Measurements from ENCODE around the gene CNOT6L.
"Not testable (repeated sequence)": the region's sequence is repeated elsewhere in the genome, so short reads cannot be mapped to it uniquely, and the experiment has no call there.

The CNOT6L gene

DNA sequence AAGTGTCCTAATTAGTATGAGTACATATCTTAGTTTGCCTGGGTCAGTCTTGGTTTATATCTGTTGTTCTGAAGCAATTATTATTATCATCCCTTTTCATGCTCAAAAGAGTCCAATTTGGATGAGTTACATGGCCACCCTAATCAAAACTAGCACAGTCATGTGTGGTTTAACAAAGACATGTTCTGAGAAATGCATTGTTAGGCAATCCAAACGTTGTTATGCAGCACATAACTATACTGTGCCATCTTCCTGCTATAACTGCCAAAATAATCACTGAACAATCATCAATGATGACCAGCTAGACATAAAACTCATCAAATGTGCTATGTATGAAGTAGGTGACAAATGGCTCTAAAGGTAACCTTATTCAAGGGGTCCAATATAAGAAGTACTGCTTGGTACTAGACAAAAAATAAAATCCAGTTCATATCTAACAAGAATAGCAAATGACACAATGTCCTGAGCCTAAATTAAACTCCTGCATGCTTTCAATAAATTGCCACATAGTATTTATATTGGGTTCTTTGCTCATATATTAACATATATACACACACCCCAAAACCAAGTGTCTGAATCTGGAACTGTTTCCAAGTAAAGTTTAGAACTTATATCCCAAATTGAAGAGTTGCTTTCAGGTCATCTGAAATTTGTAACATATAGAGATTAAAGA is 41.9 kb downstream of the CNOT6L start:
- no peak for DNase-seq

DNA sequence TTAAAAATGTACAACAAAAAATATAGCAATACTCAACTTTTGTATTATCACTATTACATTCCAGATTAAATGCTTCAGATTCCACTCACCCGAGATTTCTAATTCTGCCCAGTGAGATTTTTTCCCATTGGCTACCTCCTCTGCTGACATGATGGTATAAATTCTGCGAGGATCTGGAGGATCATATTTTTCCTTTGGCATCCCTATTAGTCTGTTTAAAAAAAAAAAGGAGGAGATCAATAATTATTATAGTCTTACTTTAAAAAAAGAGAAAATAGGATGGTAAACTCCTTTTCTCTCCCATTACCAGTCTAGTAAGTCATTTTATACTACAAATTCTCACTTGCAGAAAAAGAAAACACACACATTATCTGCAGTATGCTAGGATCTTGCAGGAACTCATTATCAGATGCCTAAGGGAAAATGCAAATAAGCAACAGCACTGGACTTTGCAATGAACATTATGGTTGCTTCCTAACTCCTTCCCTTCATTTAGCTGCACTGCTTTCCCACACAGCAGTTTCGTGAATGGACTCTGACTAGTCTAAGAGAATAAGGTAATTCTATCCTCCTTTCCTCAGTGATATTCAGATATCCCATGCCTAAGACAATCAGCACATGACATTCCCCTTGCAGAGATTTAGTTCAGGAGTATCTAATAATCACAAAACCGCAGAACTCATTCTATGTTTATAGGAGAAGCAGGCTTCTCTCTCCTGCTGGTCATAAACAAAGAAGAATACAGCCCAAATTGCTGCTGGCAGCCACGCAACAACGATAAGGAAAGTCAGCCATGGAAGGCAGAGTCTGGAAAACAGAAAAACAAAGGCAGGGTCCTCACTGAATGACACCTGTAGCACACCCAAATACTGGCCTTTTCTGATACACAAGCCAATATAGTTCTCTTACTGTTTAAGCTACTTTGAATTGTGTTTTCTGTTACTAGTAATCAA is 42.7 kb downstream of the CNOT6L start:
- no peak for DNase-seq

DNA sequence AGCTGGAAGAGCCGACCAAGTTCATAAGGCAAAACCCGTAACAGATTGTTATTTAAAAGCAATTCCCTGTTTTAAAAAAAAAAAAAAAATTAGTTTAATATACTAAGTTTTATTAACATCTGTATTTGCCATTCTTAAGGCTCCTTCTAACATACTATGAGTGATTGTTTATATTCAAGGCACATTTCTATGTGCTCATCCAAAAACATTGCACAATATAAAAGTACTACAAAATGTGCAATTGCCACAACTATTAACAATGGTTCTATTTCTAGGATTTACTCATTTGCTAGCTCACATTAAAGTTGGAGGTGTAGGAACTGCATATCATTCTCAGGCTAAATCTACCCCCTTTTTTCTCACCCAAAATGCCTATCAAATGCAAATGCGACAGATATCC is 46.1 kb downstream of the CNOT6L start:
- no peak for DNase-seq

DNA sequence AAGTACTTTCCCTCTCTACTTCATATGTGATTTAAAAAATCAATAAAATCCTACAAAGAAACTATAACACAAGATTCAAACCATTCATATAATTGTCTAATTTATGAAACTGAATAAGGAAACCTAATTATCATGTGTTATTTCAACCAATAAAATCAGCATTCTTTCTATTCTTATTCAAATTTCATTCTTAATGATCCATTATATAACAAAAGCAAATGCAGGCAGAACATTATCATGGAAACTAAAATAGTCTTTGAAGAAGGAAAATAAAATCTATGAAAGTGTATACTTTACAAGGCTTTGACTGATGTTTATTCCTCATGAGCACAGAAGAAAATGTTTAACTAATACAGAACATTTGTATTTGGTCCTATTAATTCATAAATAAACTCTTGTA is 47.6 kb downstream of the CNOT6L start:
- no peak for DNase-seq

GRCh38 chr4:77765720-77766119 is 53.4 kb downstream of the CNOT6L start:
- no peak for DNase-seq

- DNase-seq: no peak
Observed at GRCh38 chr4:77762531-77762930, 56.6 kb downstream of the CNOT6L start.

DNA sequence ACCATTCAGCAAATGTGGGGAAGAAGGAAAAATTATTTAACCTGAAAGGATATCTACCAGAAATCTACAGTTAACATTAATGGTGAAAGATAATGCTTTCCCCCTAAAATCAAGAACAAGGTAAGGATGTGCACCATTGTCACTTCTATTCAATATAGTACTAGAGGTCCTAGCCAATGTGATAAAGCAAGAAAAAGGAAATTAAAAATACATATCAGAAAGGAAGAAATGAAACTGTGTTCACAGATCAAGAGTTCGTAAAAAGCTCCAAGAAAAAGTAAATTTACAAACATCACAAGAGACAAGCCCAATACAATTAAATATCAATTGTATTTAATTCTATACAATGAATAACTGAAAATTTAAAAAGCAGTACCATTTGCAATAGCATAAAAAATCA is 57.6 kb downstream of the CNOT6L start:
- DNase-seq: no peak

- DNase-seq: no peak
Observed at GRCh38 chr4:77758804-77759203, 60.4 kb downstream of the CNOT6L start.

DNA sequence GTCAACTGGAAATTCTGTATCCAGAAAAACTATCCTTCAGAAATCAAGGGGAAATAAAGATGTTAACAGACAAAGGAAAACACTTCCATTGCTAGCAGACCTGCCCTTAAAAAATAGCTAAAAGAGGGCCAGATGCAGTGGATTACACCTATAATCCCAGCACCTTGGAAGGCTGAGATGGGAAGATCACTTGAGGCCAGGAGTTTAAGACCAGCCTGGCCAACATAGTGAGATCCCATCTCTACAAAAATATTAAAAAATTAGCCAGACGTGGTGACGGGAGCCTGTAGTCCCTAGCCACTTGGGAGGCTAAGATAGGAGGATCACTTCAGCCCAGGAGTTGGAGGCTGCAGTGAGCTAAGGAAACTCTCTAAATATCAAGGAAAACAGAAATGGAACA is 67.4 kb downstream of the CNOT6L start:
- no peak for DNase-seq

GRCh38 chr4:77745792-77746191 is 73.4 kb downstream of the CNOT6L start:
- DNase-seq: no peak

DNA sequence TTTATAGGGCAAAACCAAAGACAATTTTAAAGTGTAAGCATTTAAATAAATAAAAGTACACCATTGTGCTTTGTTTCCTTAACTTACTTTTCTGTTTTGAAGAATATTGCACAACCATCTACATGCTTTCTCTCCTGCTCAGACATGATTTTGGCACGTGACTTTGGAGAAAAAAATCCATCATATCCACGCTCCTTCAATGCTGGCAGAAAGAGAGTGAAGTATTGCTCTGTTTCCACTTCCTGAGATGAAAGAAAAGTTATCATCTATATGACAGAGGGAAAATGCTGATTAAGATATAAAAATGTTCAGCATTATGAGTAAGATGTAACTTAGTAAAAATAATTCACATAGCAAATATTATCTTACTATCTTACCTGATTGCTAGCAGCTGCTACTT is 77.1 kb downstream of the CNOT6L start:
- no peak for DNase-seq

DNA sequence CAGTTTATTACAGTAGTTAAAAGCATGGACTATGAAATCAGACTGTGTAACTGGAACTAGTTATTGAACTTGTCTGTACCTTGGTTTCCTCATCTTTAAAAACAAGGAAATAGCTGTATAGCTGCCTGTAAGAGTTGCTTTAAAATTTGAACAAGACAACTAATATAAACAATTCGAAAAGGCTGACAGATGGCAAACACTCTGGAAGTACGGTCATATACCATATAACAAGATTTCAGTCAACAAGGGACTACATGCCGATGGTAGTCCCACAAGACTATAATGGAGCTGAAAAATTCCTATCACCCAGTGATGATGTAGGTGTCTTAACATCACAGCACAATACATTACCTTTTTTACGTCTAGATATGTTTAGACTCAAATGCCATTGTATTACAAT is 78.7 kb downstream of the CNOT6L start:
- DNase-seq: no peak

- DNase-seq: no peak
Observed at GRCh38 chr4:77734928-77735327, 84.2 kb downstream of the CNOT6L start.

- DNase-seq: no peak
Observed at GRCh38 chr4:77731656-77732055, 87.5 kb downstream of the CNOT6L start.

- DNase-seq: no peak
Observed at GRCh38 chr4:77728420-77728819, 90.7 kb downstream of the CNOT6L start.

DNA sequence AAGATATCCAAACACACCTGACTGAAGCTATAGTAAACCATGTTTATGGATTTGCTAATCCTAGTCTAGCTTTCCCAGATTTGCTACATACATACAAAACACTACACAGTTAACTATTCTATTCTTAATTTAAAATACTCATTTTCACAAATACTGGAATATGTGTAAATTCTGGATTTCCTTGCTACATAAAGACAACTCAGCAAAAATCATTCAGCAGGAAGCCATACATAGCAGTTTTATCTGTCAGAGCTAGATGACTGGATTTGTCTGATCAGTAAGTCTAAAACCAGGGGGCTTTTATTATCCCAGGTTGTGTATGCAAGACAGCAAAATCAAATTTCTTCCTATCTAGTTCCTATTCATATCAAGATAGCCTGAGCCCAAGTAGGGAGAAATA is 98.1 kb downstream of the CNOT6L start:
- no peak for DNase-seq

DNA sequence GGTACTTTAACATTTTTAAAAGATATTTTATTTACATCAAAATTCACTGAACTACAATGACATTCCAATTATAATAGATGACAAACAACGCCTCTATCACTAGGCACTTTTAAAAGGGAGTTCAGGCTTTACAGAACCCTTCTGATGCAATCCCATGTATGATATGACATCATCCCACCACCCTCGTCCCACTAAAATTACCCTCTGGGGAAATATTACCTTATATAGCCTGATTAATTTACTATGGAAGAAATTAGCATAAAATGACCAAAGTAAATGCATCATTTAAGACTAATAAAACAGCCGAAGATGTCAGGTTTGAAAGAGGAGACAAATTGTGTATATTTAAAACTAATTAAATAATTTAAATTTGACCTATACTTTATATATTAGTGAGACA is 100.7 kb downstream of the CNOT6L start:
- DNase-seq: not testable (repeated sequence)

DNA sequence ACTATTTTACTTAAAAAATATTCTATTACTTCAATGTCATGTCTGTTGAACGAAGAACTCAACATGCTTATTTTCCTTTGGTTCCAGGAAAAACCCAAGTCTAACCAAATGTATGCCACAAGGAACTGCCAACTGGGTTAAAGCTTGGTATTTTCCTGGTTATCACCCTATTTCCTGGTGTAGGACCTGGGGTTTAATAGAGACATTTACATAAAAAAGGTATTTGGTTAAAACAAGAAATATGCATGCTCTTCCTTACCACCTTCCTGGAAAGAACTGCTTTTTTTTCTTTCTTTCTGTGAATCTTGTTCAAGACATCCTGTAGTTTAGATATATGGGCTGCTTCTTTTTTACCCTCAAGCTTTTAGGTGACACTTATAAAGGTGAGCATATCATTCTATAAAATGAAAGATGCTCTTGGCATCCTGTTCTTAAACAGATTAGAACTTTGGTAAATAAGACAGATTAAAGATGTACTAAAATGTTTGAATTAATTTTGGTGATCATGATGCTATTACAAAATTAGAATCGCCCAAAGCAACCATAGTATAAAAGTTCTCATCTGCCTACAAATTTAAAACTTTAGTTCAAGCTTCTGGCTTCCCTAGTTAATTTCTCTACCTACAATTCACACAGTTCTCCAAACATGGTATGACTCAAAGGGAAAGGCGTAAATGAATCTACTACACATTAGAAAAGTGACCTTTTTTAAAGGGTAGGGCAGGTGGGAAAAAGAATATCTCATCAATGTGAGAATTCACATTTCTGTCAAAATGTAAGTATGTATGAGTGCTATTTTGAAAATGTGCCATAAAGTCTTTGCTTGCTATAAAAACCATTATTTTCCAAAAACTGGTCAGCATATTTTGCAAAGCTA is 103.5 kb downstream of the CNOT6L start:
- DNase-seq: no peak

DNA sequence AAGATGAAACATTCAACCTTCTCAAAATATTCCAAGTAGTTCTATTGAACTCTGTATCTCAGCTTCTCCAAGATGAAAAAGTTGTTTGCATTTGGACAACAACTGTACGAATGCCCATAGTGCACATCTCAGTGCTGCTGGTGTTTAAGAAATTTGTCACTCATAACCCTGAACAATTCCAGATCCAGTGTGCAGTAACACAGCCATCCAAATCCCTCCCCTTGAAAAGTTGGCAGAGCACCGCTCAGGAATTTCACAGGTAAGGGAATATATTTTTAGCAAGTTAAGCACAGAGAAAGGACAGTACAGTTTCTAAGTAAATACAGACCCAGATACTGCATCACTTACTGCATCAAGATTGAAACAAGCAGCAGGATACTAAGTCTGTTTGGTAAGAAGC is 104.7 kb downstream of the CNOT6L start:
- no peak for DNase-seq

GRCh38 chr4:77713884-77714283 is 105.3 kb downstream of the CNOT6L start:
- no peak for DNase-seq

GRCh38 chr4:77712675-77713074 is 106.5 kb downstream of the CNOT6L start:
- DNase-seq: no peak

- DNase-seq: no peak
Observed at GRCh38 chr4:77711469-77711868, 107.7 kb downstream of the CNOT6L start.

DNA sequence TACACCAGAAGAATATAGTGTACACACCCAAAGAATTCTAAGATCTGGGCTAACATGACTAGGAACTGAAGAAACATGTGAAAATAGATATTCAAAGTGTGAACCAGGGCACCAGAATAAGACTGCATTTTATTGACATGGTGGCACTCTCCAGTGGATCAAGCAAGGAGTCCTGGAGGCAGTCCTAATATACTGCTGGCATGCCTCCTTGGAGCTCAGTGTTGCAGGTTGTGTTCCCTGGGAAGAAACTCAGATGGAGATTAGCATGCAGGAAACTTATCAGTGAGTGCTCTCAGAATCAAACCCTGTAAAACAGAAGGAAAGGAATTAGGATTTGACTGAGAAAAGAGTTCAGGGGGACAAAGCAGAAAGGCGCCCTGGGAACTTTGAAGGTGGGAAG is 108.5 kb downstream of the CNOT6L start:
- DNase-seq: no peak

Measured in DMS 273 treated with DMSO at 0.1 percent for 48 hours (cell line).